CD4-positive, alpha-beta T cell treated with Interleukin-2 at 100 ng/mL for 4 hours (primary cell): ENCODE results near the gene SH3PXD2B.
"Not testable (repeated sequence)": the region's sequence is repeated elsewhere in the genome, so short reads cannot be mapped to it uniquely, and the experiment has no call there.

ENCODE experiments used
- DNase-seq: peaks from one replicate; pipeline ENCODE4 v3.0.0-alpha.2; 2020; ENCODE audit warnings: low spot score

Gene SH3PXD2B

DNA sequence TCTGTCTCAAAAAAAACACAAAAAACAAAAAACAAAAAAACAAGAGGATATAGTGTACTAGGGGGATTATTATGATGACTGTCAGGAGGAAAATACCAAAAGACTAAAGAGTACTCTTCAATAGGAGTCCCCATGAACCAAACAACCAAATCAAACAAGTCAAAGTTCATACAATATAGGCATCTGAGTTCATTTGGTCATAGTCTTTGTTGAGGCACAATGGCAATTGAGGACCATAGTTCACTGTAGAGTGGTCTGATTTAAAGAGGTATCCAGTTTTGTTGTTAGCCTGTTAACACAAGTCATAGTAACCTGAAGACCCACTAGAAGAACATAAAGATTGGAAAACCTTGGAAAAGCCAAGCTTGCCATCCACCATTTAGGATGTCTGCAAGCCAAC, 159.5 kb downstream of the SH3PXD2B start:
- no peak for DNase-seq

DNA sequence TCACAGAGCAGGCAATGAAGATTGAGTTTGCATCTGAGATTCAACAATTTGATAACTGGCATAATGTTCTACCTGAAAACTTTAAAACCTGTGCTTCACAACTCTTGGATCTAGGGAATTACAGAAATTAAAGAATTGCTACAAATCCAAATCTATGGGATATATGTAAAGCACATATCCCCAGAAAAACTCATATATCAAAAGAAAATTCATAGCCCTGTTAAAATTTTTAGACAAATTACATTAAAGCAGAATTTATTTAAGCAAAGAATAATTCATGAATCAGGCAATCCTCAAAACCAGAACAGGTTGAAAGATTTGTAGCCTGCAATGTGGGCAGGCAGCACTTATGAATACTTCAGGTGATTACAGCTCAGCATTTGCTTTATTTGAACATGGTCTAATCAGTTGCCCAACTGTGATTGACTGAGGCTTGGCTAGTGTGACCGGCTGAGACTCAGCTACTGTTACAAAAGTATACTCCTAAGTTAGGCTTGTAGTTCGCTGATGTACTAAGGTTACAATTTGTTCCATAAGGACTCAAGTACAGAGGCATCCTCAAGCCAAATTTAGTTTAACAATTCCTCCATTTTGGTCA, 160.5 kb downstream of the SH3PXD2B start:
- DNase-seq: no peak

DNA sequence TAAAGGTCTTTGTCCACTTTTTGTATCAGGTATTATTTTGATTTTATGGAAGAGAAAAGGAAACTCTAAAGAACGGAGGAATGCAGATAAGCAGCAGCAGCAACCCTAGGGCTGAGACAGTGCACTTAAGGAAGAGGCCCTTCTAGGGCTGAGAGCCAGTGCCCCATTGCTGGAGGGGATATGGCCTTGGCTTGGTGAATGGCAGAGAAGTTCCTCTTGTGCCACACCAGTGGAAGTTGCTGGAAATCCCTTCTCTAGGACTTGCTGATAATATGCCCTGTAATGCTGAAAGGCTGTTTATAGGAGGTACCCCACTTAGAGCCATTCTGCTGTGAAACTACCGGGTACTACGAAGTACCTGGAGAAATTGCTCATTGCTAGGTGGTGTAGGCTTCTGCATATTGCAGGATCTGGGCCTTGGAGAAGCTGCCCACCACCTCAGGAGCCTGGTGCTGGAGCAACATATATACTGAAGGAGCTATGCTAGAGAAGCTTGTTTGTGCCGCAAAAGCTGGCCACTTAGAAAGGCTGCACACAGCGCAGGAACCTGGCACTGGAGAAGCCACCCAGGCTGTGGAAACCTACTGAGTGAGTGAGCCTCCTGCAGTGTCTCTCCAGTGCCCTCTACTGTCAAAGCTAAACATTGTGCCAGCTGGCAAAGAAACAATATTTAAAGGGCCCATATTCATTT, 161.1 kb downstream of the SH3PXD2B start:
- peak; percentile 80 for DNase-seq

DNA sequence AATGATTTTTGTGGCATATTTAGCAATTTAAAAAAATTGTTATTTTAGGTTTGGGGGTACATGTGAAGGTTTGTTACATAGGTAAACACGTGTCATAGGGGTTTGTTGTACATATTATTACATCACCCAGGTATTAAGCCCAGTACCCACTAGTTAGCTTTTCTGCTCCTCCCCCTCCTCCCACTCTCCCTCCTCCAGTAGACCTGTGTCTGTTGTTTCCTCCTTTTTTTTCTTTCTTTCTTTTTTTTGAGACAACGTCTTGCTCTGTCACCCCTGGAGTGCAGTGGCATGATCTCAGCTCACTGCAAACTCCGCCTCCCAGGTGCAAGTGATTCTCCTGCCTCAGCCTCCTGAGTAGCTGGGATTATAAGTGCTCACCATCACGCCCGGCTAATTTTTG, 162.5 kb downstream of the SH3PXD2B start:
- DNase-seq: not testable (repeated sequence)

DNA sequence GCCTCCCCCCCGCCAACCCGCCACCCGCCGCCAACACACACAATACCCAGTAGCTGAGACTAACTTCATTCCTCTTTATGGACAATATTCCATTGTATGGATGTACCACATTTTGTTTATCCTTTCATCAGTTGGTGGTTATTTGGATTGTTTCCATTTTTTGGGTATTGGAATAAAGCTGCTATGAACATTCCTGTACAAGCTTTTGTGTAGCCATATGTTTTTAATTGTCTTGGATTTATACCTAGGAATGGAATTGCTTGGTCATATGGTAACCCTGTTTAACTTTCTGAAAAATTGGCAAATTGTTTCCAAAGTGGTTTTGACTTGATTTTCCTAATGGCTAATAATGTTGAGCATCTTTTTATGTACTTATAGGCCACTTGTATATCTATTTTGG, 165.9 kb downstream of the SH3PXD2B start:
- no peak for DNase-seq

DNA sequence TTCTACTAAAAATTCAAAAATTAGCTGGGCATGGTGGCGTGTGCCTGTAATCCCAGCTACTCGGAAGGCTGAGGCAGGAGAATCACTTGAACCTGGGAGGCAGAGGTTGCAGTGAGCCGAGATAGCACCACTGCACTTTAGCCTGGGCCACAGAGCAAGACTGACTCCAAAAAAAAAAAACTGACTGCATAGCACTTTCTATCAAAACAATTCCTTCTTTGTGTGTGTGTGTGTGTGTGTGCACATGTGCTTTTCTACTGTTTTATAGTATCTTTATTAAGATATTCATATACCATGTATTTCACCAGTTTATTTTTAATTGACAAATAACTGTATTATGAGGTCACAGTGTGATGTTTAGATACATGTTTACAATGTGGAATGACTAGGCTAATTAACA, 167.2 kb downstream of the SH3PXD2B start:
- DNase-seq: not testable (repeated sequence)

DNA sequence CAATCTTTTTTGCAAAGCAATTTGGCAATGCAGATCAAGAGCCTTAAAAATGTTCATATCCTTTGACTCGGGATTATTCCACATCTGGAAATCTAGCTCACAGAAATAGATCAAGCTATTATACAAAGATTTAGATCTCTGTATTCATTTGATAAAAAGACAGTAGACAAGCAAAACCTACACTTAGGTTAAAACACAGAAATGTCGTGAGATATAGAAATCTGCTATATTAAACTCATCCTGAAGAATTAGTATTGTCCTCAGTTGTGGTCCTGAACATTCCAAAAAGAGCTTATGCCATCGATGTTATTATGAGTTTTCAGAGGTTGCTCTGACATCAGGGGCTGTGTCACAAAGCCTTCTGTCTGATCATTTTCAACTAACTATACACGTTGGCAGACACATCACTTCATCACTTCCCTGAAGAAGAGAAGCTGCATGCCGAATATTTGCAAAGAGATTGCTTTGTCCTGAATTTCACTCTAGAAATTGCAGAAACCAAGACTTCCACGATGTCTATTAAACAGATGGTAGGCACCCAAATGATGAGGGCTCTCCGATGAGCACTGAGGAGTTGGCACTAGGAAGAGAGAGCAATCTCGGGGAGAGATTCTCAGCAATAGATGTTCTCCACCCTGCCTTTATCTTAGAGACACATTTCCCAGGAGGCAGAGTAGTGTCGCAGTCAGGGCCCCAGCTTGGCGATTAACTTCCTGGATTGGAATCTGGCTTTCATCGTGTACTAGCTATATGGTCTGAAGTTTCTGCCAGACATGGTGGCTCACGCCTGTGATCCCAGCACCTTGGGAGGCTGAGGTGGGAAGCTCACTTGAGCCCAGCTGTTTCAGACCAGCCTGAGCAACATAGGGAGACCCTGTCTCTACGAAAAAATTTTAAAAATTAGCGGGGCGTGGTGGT, 168.8 kb downstream of the SH3PXD2B start:
- no peak for DNase-seq

DNA sequence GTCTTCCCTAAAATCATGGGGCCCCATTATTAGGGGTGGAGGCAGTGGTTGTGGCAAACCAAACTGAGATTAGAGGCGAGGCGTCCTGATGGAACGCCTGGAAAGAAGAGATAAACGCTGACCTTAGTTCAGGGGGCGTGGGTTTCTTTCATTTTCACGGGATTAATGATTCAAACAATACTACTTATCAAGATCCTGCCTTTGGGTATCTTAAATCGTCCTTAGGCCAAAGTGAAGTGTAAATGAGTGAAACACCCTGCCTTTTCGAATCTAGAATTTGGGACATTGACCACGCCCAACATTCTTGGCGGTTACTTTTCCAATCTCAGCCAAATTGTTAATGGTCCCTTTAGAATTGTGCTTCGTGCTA, 169.7 kb downstream of the SH3PXD2B start:
- no peak for DNase-seq

DNA sequence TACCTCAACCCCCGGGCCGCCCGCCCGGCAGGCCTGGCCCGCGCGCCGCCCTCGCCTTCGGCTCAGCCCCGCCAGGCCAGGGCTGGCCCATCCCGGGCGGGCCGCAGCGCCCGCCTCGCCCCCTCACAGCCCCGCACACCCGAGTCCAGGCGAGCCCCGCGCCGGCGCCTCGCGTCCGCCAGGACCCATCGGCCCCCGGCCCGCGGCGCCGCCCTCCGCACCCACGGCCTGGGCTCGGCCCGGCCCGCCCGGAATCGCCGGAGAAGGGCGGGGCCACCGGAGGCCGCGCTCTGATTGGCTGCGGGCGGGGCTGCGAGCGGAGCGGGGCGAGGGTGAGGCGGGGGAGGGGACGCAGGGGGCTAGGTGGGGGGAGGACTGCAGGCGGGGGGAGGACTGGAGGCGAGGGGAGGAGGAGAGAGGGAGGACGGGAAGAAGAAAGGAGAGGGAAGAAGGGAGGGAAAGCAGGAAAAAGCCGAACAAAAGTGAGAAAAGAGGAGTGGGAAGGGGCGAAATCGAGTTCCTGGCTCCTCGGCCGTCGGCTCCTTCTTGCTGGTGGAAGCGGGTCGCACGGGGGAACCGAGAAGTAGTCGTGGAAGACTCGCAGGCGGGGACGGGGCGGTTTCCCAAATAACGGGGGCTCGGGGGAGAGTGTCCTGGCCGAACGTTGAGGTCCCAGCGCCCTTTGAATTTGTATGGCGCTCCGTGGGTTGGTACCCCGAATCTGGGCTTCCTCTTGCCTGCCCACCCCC, 170.3 kb downstream of the SH3PXD2B start:
- peak; percentile 69 for DNase-seq

DNA sequence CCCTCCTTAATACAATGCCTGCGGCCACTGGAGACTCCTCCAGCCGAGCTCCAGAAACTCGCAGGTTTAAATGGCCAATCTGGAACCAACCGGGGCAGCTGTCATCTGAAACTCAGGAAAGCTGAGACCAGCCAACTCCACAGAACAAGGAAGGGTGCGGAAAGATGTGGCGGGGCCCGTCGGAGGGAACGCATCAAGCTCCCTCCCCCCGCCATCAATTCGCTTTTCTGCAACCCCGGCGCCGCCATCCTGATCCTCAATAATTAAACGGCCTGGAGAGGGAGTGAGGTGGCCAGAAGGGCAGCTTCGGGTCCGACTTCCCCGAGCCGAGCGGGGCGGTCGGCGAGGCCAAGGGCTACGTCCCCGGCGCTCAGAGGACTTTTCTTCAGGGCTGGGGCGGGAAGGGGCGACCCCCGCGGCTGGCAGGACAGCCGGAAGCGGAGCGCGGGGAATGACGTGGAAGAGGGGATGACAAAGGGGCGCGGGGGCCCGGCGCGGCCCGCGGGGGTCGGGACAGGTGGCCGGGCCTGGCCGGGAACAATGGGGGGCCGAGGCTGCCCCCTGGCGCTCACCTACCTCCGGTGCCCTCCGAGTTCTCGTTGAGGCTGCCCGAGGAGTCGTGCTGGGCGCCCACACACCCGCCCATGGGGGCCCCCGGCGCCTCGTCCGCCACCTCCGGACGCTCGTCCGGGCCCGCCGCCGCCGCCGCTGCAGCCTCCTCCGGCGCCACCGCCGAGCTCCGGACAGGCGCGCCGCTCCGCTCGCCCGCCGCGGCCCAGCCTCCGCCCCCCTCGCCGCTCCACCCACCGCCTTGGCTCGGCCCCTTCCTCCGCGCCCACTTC, 171.1 kb downstream of the SH3PXD2B start, which contains the start of gene UBTD2:
UBTD2 (minus strand) TSS at position 745 of the 842 bp plus-strand sequence; CDS start at position 646, 99 bp downstream.
- DNase-seq: peak; percentile 68

DNA sequence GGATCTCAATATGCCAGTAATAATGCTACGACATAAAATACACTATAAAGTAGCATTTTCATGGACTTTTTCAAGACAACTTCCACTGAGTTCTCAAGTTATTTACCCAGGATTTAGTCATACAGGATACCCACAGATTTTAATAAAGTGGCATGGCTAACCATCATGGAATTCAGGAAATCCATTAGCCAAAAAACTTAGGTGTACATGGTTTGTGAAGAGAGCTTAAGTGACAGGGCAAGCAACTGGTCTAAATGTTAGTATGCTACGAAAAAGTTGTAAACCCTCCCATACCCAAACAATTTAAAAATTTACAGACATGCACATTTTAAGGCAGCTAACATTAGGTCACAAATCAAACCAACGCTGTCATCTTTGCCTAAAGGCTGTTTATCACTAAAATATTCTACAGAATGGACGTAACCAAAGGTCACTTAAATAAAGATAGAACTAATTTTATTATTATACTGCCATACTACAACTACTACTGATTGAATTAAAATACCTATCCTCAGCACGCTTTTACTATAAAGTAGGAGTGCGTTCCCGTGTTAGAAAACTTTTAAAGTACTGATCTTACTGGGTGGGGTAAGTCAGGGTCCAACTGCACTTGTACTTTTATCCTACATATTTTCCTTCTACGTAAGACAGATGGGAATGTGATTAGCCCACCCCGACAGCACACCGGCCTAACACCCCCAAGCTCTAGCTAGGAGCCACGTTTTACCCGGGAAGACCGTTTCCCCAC, 171.9 kb downstream of the SH3PXD2B start:
- DNase-seq: no peak

DNA sequence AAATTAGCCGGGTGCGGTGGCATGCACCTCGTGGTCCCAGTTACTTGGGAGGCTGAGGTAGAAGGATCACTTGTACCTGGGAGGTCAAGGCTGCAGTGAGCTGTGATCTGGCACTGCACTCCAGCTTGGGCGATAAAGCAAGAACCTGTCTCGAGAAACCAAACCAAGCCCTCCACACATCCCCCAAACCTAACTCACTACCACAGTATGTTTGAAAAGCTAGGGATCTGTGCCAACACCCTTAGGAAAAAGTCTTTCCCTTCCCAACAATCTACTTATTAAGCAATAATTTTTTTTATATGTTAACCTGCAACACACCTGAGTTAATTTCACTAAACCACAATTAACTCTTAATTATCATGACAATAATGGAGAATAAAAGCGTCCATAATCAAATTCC, 173.0 kb downstream of the SH3PXD2B start:
- no peak for DNase-seq

DNA sequence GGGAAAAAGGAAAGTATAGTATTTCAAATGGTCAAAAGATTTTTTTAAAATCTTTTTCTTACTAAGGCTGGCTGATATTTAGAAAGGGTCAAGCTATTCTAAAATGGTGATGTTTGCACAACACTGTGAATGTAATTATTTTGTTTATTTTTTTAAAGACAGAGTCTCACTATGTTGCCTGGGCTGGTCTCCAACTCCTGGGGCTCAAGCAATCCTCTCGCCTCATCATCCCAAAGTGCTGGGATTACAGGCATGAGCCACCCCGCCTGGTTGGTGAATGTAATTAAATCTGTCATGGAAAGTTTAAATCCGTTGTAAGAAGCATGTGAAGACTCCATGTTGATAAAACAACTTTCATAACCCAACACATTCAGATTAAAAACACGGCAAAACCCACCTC, 173.4 kb downstream of the SH3PXD2B start:
- no peak for DNase-seq

DNA sequence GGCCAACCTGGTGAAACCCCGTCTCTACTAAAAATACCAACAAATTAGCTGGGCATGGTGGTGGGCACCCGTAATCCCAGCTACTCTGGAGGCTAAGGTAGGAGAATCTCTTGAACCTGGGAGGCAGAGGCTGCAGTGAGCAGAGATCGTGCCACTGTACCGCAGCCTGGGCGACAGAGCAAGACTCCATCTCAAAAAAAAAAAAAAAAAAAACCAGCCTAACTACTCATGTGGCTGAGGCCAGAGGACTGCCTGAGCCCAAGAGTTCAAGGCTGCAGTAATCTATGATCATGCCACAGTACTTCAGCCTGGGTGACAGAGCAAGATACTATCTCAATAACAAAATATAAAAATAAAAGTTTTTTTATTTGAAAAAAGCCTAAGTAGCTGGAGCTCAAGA, 174.0 kb downstream of the SH3PXD2B start:
- no peak for DNase-seq

DNA sequence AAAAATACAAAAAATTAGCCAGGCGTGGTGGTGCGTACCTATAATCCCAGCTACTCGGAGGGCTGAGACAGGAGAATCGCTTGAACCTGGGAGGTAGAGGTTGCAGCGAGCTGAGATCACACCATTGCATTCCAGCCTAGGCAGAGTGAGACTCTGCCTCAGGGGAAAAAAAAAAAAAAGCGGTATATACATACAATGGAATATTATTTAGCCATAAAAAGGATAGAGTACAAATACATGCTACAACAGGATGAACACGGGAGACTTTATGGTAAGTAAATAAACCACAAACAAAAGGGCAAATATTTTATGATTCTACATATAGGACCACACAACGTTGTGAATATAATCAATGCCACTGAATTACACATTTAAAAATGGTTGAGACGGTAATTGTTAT, 176.0 kb downstream of the SH3PXD2B start:
- DNase-seq: no peak

DNA sequence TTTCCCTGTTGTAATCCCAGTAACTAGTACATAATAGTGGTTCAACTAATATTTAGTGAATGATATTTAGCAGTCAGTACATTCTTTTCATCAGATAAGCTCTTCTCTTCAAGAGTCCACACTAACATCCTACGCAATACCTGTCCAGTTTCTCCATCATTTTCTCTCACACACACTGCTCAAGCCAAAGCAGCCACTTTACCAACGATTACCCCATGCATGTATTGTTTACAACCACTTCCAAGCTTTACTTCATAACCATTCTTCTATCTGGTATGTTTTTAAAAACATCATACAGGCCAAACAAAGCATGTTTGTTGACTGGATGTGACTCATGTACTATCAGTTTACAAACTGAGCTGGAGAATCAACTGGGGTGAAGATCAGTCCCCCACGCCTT, 178.1 kb downstream of the SH3PXD2B start:
- no peak for DNase-seq
